Glomerular visceral epithelial cell (primary cell): ENCODE data around the gene NFE2L2.
"Not testable (repeated sequence)": the region's sequence is repeated elsewhere in the genome, so short reads cannot be mapped to it uniquely, and the experiment has no call there.

Source experiments
- DNase-seq: peaks from one replicate; pipeline ENCODE4 v3.0.0-alpha.2; 2016; ENCODE audit errors: extremely low spot score

NFE2L2 gene

DNA sequence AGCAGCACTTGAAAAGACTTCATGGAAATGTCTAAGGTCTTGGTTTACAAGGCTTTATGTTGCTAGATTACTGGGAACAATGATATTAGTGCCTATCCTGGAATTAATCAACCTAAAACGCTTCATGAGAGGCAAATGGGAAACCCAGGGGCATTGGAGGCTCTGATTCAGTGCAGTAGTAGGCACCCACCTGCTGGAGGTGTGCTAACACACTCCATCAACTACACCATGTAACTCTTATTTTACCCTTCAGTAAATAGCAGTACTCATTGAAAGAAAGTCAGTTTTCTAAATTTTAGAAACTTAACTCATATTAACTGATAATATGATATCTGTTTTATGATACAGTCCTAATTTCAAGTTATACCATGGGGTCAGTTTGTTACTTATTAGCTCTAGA is 69.3 kb downstream of the NFE2L2 start:
- no peak for DNase-seq

GRCh38 chr2:177193240-177193639 is 71.3 kb downstream of the NFE2L2 start:
- DNase-seq: no peak

- no peak for DNase-seq
These were observed 71.7 kb downstream of the NFE2L2 start for GRCh38 chr2:177192788-177193187.

GRCh38 chr2:177190941-177191340 is 73.6 kb downstream of the NFE2L2 start:
- no peak for DNase-seq

- DNase-seq: no peak
These were observed 75.8 kb downstream of the NFE2L2 start for GRCh38 chr2:177188482-177189469.

- peak; percentile 71 for DNase-seq
These were observed 76.8 kb downstream of the NFE2L2 start for GRCh38 chr2:177187631-177188312.

- DNase-seq: not testable (repeated sequence)
These were observed 78.5 kb downstream of the NFE2L2 start for GRCh38 chr2:177186038-177186437.

DNA sequence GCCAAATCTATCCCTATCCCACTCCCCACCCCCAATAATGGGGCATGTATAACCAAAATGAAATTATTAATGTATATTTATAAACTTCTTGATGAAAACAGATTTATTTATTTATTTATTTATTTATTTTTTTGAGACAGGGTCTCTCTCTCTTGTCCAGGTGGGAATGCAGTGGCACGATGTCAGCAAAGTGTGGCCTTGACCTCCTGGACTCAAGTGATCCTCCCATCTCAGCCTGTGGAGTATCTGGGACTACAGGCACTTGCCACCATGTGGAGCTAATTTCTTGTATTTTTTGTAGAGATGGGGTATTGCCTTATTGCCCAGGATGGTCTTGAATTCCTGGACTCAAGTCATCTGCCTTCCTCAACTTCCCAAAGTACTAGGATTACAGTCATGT is 79.9 kb downstream of the NFE2L2 start:
- no peak for DNase-seq

- DNase-seq: no peak
These were observed 80.7 kb downstream of the NFE2L2 start for GRCh38 chr2:177183860-177184259.
